Large intestine (tissue), 3 donors: ENCODE data around the gene PTGES. TPM values are rescaled to one million over a fixed set of nuclear protein-coding genes. Genes with fewer than 3 reads are reported as not detected.

Source experiments
- DNase-seq, 2 donors: peaks; one replicate each; pipeline versions ENCODE4 v3.0.0 to v3.0.0-alpha.2; 2013
- H3K27ac ChIP-seq: one replicate; pipeline ENCODE4 v1.5.1; 2013; ENCODE audit warnings: low read length
- H3K27me3 ChIP-seq: 2 replicates; pipeline ENCODE4 v1.6.1; 2013; ENCODE audit warnings: low read length; ENCODE audit not compliant: control insufficient read depth, insufficient read depth
- H3K36me3 ChIP-seq: 2 replicates; pipeline ENCODE4 v1.6.1; 2013; ENCODE audit warnings: low read length; ENCODE audit not compliant: control insufficient read depth, insufficient read depth
- H3K4me1 ChIP-seq: one replicate; pipeline ENCODE4 v1.6.1; 2013; ENCODE audit warnings: low read length; ENCODE audit not compliant: control insufficient read depth, insufficient read depth
- H3K4me3 ChIP-seq: one replicate; pipeline ENCODE4 v1.5.1; 2013; ENCODE audit warnings: low read length
- H3K9me3 ChIP-seq: one replicate; pipeline ENCODE4 v1.6.1; 2013; ENCODE audit warnings: mild to moderate bottlenecking, low read depth, low read length, moderate library complexity; ENCODE audit not compliant: control insufficient read depth
- WGBS: methylation state at CpG from one replicate; pipeline ENCODE4 v1.1.5; 2013; ENCODE audit warnings: low lambda C conversion rate; ENCODE audit not compliant: insufficient coverage; 5-methylcytosine and 5-hydroxymethylcytosine counted together
- polyA plus RNA-seq: library from polyadenylated mRNA; unstranded; fragments of 120-200 nt; gene quantifications from one replicate; pipeline ENCODE4 v1.2.1, GENCODE V29; 2013

PTGES gene
- polyA plus RNA-seq, 1 donor, result 4.9 TPM

- H3K27ac ChIP-seq, result no peak overlapping the region
- peaks cover 6% of the 10 kb centered on the region for H3K27me3 ChIP-seq
- H3K36me3 ChIP-seq, result no peaks in the 10 kb centered on the region
- H3K4me3 ChIP-seq, result no peak overlapping the region
- H3K4me1 ChIP-seq, result peaks cover 16% of the 10 kb centered on the region
- no CpG with 5 or more reads among the region's 23 CpGs for WGBS
- no peaks in the 10 kb centered on the region for H3K9me3 ChIP-seq
- no peak for DNase-seq
Observed at GRCh38 chr9:129732946-129733631, 19.8 kb downstream of the PTGES start.

GRCh38 chr9:129732100-129732499, 20.7 kb downstream of the PTGES start:
- no CpG with 5 or more reads among the region's 10 CpGs for WGBS
- H3K27ac ChIP-seq, result no peak overlapping the region
- H3K36me3 ChIP-seq, result no peaks in the 10 kb centered on the region
- no peaks in the 10 kb centered on the region for H3K9me3 ChIP-seq
- DNase-seq, result no peak
- peaks cover 6% of the 10 kb centered on the region for H3K27me3 ChIP-seq
- peaks cover 12% of the 10 kb centered on the region for H3K4me1 ChIP-seq
- H3K4me3 ChIP-seq, result no peak overlapping the region

- no peak overlapping the region for H3K27ac ChIP-seq
- WGBS, result 93% methylated on average over 1 of the region's 6 CpGs
Observed at GRCh38 chr9:129731477-129732085, 21.3 kb downstream of the PTGES start.

GRCh38 chr9:129728744-129729143, 24.1 kb downstream of the PTGES start:
- Histone ChIP-seq H3K4me3 (no peak overlapping the region), H3K4me1 (peaks cover 1% of the 10 kb centered on the region), H3K27ac (no peak overlapping the region), H3K9me3 (no peaks in the 10 kb centered on the region), H3K36me3 (no peaks in the 10 kb centered on the region), H3K27me3 (no peaks in the 10 kb centered on the region)
- no peak for DNase-seq
- no CpG with 5 or more reads among the region's 7 CpGs for WGBS

More at GRCh38 chr9:129731477-129732085, 21.3 kb downstream of the PTGES start:
- peaks cover 12% of the 10 kb centered on the region for H3K4me1 ChIP-seq
- no peaks in the 10 kb centered on the region for H3K36me3 ChIP-seq
- H3K9me3 ChIP-seq, result no peaks in the 10 kb centered on the region
- no peak overlapping the region for H3K4me3 ChIP-seq
- peaks cover 5% of the 10 kb centered on the region for H3K27me3 ChIP-seq
- no peak for DNase-seq

- WGBS, result 87% methylated on average over 3 of the region's 23 CpGs
- Histone ChIP-seq H3K4me3 (no peak overlapping the region), H3K4me1 (no peaks in the 10 kb centered on the region), H3K27ac (no peak overlapping the region), H3K36me3 (no peaks in the 10 kb centered on the region), H3K9me3 (no peaks in the 10 kb centered on the region), H3K27me3 (no peaks in the 10 kb centered on the region)
- peak; percentile 43 to 49 for DNase-seq
Observed at GRCh38 chr9:129726322-129727160, 26.3 kb downstream of the PTGES start.

- no CpG with 5 or more reads among the region's 10 CpGs for WGBS
- H3K4me1 ChIP-seq, result no peaks in the 10 kb centered on the region
- DNase-seq, result no peak
- H3K36me3 ChIP-seq, result no peaks in the 10 kb centered on the region
- H3K4me3 ChIP-seq, result no peak overlapping the region
- H3K27me3 ChIP-seq, result no peaks in the 10 kb centered on the region
- H3K27ac ChIP-seq, result no peak overlapping the region
- no peaks in the 10 kb centered on the region for H3K9me3 ChIP-seq
Observed at GRCh38 chr9:129725795-129726251, 27.0 kb downstream of the PTGES start.

- no peak overlapping the region for H3K4me3 ChIP-seq
- H3K27ac ChIP-seq, result no peak overlapping the region
- no peak for DNase-seq
- H3K9me3 ChIP-seq, result no peaks in the 10 kb centered on the region
- H3K36me3 ChIP-seq, result no peaks in the 10 kb centered on the region
- H3K4me1 ChIP-seq, result no peaks in the 10 kb centered on the region
- H3K27me3 ChIP-seq, result no peaks in the 10 kb centered on the region
- WGBS, result no CpG with 5 or more reads among the region's 16 CpGs
Observed at GRCh38 chr9:129724456-129725190, 28.2 kb downstream of the PTGES start.

- WGBS, result no CpG with 5 or more reads among the region's 5 CpGs
- Histone ChIP-seq H3K36me3 (no peaks in the 10 kb centered on the region), H3K4me3 (no peak overlapping the region), H3K9me3 (peaks cover 4% of the 10 kb centered on the region), H3K27me3 (peaks cover 9% of the 10 kb centered on the region), H3K4me1 (no peaks in the 10 kb centered on the region), H3K27ac (no peak overlapping the region)
- DNase-seq, result no peak
Observed at GRCh38 chr9:129722913-129723312, 29.9 kb downstream of the PTGES start.

GRCh38 chr9:129720865-129721545, 31.8 kb downstream of the PTGES start:
- Histone ChIP-seq H3K27me3 (peaks cover 9% of the 10 kb centered on the region), H3K27ac (no peak overlapping the region), H3K4me1 (no peaks in the 10 kb centered on the region), H3K4me3 (no peak overlapping the region), H3K9me3 (peaks cover 4% of the 10 kb centered on the region), H3K36me3 (no peaks in the 10 kb centered on the region)
- no peak for DNase-seq
- no CpG with 5 or more reads among the region's 25 CpGs for WGBS
